ENCODE results near the gene INPP5A.

INPP5A gene

GRCh38 chr10:132805599-132805998, 268.0 kb downstream of the INPP5A start (continued):
- TF ChIP-seq POU6F1 (CRISPR knock-in tag; IDR thresholded peaks at IDR 0.05; ENCODE audit: borderline replicate concordance, low read depth) = no peak
- TF ChIP-seq ZFP30 (CRISPR knock-in tag; IDR thresholded peaks at IDR 0.05) = no peak
- TF ChIP-seq OSR1 (CRISPR knock-in tag; IDR thresholded peaks at IDR 0.05) = no peak

- ATAC-seq = no peak
- TF ChIP-seq TOX (CRISPR knock-in tag; IDR thresholded peaks at IDR 0.05; ENCODE audit: borderline replicate concordance) (no peak), BACH2 (CRISPR knock-in tag; IDR thresholded peaks at IDR 0.05; ENCODE audit: borderline replicate concordance) (no peak), ISL1 (CRISPR knock-in tag; IDR thresholded peaks at IDR 0.05) (no peak), ZC3H10 (CRISPR knock-in tag; IDR thresholded peaks at IDR 0.05) (no peak), RARB (CRISPR knock-in tag; IDR thresholded peaks at IDR 0.05) (no peak), PATZ1 (CRISPR knock-in tag; IDR thresholded peaks at IDR 0.05; ENCODE audit: borderline replicate concordance) (no peak)
Measured at GRCh38 chr10:132806110-132806509, 268.5 kb downstream of the INPP5A start.

GRCh38 chr10:132806561-132807003, 269.0 kb downstream of the INPP5A start:
- TF ChIP-seq RARB (CRISPR knock-in tag; IDR thresholded peaks at IDR 0.05) = no peak
- no peak for TF ChIP-seq SNAI2 (CRISPR knock-in tag; IDR thresholded peaks at IDR 0.05)
- TF ChIP-seq POU6F1 (CRISPR knock-in tag; IDR thresholded peaks at IDR 0.05; ENCODE audit: borderline replicate concordance, low read depth) = no peak
- no peak for TF ChIP-seq TOX (CRISPR knock-in tag; IDR thresholded peaks at IDR 0.05; ENCODE audit: borderline replicate concordance)
- TF ChIP-seq PATZ1 (CRISPR knock-in tag; IDR thresholded peaks at IDR 0.05; ENCODE audit: borderline replicate concordance) = no peak
- ATAC-seq = no peak

- TF ChIP-seq PPARA (CRISPR knock-in tag; IDR thresholded peaks at IDR 0.05; ENCODE audit: borderline replicate concordance) (no peak), ZC3H10 (CRISPR knock-in tag; IDR thresholded peaks at IDR 0.05) (no peak), TCF4 (CRISPR knock-in tag; IDR thresholded peaks at IDR 0.05; ENCODE audit: borderline replicate concordance) (no peak), TSHZ2 (CRISPR knock-in tag; IDR thresholded peaks at IDR 0.05) (no peak), RARB (CRISPR knock-in tag; IDR thresholded peaks at IDR 0.05) (no peak), OSR1 (CRISPR knock-in tag; IDR thresholded peaks at IDR 0.05) (no peak), CSDC2 (CRISPR knock-in tag; IDR thresholded peaks at IDR 0.05) (no peak), ARNTL (CRISPR knock-in tag; IDR thresholded peaks at IDR 0.05; ENCODE audit: borderline replicate concordance, low read depth) (no peak), CREB5 (CRISPR knock-in tag; IDR thresholded peaks at IDR 0.05; ENCODE audit: low read depth) (no peak), BACH2 (CRISPR knock-in tag; IDR thresholded peaks at IDR 0.05; ENCODE audit: borderline replicate concordance) (no peak), ZNF8 (CRISPR knock-in tag; IDR thresholded peaks at IDR 0.05) (no peak), GLIS3 (CRISPR knock-in tag; IDR thresholded peaks at IDR 0.05) (no peak)
- no peak for ATAC-seq
Measured at GRCh38 chr10:132807621-132808049, 270.0 kb downstream of the INPP5A start.

Data from SK-N-SH treated with all-trans-retinoic acid at 6 μM for 48 hours (cell line).